AG04450 (cell line): ENCODE measurements around the gene RANBP3. TPM values are rescaled to one million over a fixed set of nuclear protein-coding genes. Genes with fewer than 3 reads are reported as not detected.

Experiments
- CTCF ChIA-PET: fragments of 300-600, 350-600 bp; formaldehyde crosslinking; extraction: SDS; loops from one replicate; lab custom pipeline; 2022; ENCODE audit warnings: antibody characterized with exemption, inconsistent platforms; lab: Charles Lee
- POLR2A ChIA-PET: fragments of 350-600 bp; formaldehyde crosslinking; extraction: SDS; loops from one replicate; lab custom pipeline; 2021; ENCODE audit warnings: antibody characterized with exemption, inconsistent platforms; lab: Yijun Ruan, JAX
- DNase-seq: peaks from one replicate; pipeline ENCODE4 v3.0.0-alpha.2; 2011; ENCODE audit warnings: low read depth, low spot score
- H3K27ac ChIP-seq: one replicate; pipeline ENCODE4 v1.5.1; 2012; ENCODE audit warnings: low read depth, low read length, control low read depth
- H3K27me3 ChIP-seq: one replicate; pipeline ENCODE4 v1.6.0; 2012; ENCODE audit warnings: low read length; ENCODE audit not compliant: control insufficient read depth, insufficient read depth
- H3K4me3 ChIP-seq: 2 replicates; pipeline ENCODE4 v1.5.1; 2011; ENCODE audit warnings: mild to moderate bottlenecking, low read depth, low read length, control low read depth
- H3K9me3 ChIP-seq: 2 replicates; pipeline ENCODE4 v1.5.1; 2012; ENCODE audit warnings: low read length; ENCODE audit not compliant: control insufficient read depth, insufficient read depth
- polyA plus RNA-seq: library from polyadenylated mRNA; depleted of rRNA; stranded (reverse); fragments of >200 nt; gene quantifications from 2 replicates; pipeline ENCODE4 v1.2.3, GENCODE V29; 2011
- TF ChIP-seq, protein P1 (sequence below): IDR thresholded peaks from 2 replicates; pipeline ENCODE4 v1.5.1; 2011; ENCODE audit warnings: low read depth, low read length, control low read depth, inconsistent platforms

Gene RANBP3
- polyA plus RNA-seq, 1 experiment = 62.6 TPM

DNA sequence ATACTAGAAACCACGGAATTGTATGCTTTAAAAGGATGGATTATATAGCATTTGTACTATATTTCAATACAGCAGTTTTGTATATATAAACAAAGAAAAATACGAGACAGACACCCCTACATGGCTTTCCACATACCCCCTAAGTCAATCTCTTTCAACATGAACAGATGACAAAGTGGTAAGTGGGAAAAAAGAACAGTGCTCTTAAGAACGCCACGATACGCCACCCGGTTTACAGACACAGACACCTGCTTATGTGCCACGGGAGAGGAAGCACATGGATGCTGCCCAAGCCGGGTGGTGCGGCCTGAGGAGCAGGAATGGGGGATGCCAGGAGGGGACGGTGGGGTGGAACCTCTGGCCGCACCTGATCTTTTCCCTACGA lies 55.8 kb downstream of the RANBP3 start:
- DNase-seq = no peak
- H3K9me3 ChIP-seq = no peaks in the 10 kb centered on the region; the same call in 1 of the 2 replicates
- ChIA-PET POLR2A (no interaction called here), CTCF (no interaction called here)
- H3K27me3 ChIP-seq = no peaks in the 10 kb centered on the region
- TF ChIP-seq, protein P1, sequence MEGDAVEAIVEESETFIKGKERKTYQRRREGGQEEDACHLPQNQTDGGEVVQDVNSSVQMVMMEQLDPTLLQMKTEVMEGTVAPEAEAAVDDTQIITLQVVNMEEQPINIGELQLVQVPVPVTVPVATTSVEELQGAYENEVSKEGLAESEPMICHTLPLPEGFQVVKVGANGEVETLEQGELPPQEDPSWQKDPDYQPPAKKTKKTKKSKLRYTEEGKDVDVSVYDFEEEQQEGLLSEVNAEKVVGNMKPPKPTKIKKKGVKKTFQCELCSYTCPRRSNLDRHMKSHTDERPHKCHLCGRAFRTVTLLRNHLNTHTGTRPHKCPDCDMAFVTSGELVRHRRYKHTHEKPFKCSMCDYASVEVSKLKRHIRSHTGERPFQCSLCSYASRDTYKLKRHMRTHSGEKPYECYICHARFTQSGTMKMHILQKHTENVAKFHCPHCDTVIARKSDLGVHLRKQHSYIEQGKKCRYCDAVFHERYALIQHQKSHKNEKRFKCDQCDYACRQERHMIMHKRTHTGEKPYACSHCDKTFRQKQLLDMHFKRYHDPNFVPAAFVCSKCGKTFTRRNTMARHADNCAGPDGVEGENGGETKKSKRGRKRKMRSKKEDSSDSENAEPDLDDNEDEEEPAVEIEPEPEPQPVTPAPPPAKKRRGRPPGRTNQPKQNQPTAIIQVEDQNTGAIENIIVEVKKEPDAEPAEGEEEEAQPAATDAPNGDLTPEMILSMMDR = no peak
- no peak overlapping the region for H3K4me3 ChIP-seq
- H3K27ac ChIP-seq = no peak overlapping the region

DNA sequence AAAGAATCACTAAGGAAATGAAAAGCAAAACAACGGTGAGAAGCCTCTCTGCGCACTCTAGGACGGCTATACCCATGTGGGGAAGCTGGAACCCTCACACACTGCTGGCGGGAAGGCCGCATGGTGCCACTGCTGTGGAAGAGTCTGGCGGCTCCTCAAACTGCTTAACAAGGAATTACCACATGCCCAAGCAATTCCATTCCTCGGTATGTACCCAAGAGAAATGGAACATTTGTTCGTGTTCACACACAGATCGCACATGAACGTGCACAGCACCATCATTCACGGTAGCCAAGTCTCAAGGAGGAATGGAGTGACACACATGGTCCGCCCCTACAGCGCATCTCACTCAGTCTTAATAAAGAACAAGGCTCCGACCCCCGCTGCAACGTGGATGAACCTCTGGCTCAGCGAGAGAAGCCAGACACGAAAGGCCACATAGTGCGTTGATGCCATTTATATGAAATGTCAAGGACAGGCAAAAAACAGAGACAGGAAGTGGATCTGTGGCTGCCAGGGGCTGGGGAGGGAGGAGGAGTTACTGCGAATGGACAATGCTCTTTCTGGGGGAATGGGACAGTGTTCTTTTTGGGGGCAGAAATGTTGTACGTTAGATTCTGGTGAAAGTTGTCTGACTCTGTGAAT lies 56.3 kb downstream of the RANBP3 start:
- POLR2A ChIA-PET = no interaction called here
- no peak overlapping the region for H3K27ac ChIP-seq
- no peaks in the 10 kb centered on the region; the same call in 1 of the 2 replicates for H3K9me3 ChIP-seq
- H3K27me3 ChIP-seq = no peaks in the 10 kb centered on the region
- CTCF ChIA-PET = interaction anchor here (0.5 to 2.1 kb wide), 2 partner anchors 117 to 1647 kb away, joined by 7 to 8 read pairs; partner anchors contain the start of gene NRTN
- DNase-seq = no peak
- no peak overlapping the region for H3K4me3 ChIP-seq
- TF ChIP-seq, protein P1 = no peak

DNA sequence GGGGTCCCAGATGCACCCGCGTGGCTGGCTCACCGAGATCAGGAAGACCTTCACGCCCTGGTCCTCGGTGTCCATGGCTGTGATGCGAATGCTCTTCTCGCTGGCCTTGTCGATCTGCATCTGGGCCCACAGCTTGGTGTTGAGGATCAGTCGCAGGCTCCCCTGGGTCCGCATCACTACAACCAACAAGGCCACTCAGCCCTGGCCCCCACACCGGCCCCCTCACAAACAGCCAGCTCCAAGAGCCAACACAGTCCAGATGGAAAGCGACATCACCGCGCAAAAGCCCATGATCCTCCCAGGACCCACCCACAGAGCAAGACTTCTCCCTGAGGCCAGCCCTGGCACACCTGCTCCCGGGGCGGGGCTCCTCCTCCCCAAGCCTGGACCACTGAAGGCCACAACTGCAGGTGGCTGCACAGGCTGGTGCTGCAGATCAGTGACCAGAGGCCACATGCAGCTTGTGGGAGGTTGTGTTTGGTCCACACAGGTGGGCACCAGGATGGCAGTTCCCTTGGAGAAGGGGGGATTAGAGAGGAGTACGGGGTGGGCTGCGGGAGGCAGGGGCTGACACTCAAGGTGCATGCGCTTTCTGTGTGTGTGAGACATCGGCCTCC lies 59.4 kb downstream of the RANBP3 start:
- Histone ChIP-seq H3K9me3 (no peaks in the 10 kb centered on the region; the same call in 1 of the 2 replicates), H3K4me3 (no peak overlapping the region), H3K27me3 (no peaks in the 10 kb centered on the region), H3K27ac (no peak overlapping the region)
- ChIA-PET CTCF (no interaction called here), POLR2A (no interaction called here)
- TF ChIP-seq, protein P1 = no peak
- DNase-seq = no peak

DNA sequence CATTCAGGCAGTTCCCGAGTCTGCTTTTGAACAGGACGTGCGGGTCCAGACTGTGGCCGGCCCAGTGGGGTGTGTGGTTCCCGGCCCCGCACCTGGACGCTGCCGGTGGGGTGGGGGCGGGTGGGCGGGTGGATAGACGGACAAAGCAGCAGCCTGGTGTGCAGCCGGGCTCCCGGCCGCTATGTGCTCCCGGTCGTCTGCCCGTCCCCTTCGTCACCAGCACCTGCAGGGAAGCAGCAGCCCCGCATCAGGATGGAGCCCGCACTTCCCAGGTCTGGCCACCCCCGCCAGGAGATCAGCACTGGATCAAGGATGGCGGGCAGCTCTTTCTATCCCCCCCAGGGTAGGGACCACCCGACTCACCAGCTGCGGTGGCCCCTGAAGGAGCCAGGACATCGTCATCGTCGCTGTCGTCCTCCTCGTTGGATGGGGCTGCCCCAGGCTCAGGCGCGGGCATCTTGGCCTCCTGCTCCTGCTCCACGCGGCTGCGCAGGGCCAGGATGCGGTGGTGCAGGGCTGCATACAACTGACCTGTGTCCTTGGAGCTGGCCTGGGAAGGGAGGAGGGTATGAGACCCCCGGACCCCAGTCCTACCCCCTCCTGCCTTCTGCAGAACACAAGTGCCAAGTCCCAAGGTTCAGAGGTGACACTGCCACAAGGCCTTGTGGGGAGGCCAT lies 60.4 kb downstream of the RANBP3 start:
- H3K4me3 ChIP-seq = no peak overlapping the region
- POLR2A ChIA-PET = no interaction called here
- TF ChIP-seq, protein P1 = no peak
- CTCF ChIA-PET = no interaction called here
- no peaks in the 10 kb centered on the region; the same call in 1 of the 2 replicates for H3K9me3 ChIP-seq
- no peak overlapping the region for H3K27ac ChIP-seq
- no peak for DNase-seq
- H3K27me3 ChIP-seq = no peaks in the 10 kb centered on the region
